NCI-H345 (cell line): Measurements from ENCODE around the gene MPP7.

Source experiments
- DNase-seq: peaks from one replicate; lab custom pipeline; 2025; lab: John Stamatoyannopoulos, UW

Gene MPP7

GRCh38 chr10:28266449-28267224 is 36.2 kb downstream of the MPP7 start:
- no peak for DNase-seq

- DNase-seq: no peak
These were observed 39.6 kb downstream of the MPP7 start for GRCh38 chr10:28263136-28263857.

GRCh38 chr10:28256776-28257175 is 46.1 kb downstream of the MPP7 start:
- no peak for DNase-seq

- DNase-seq: no peak
These were observed 48.4 kb downstream of the MPP7 start for GRCh38 chr10:28254290-28254985.

- DNase-seq: no peak
These were observed 49.6 kb downstream of the MPP7 start for GRCh38 chr10:28253169-28253785.
